HepG2 (cell line): Measurements from ENCODE around the gene SEMA4A. TPM values are rescaled to one million over a fixed set of nuclear protein-coding genes. Genes with fewer than 3 reads are reported as not detected.

Experiments
- ASH2L ChIP-seq: fragments of 300-600, 200-600 bp; sonication (generic); IDR thresholded peaks from 2 replicates; pipeline ENCODE4 v1.7.0; 2017; ENCODE audit warnings: low read depth, mild to moderate bottlenecking, moderate library complexity, mixed read lengths, low read length; ENCODE audit not compliant: insufficient read length
- CAMTA2 ChIP-seq: sonication (generic); formaldehyde crosslinking; IDR thresholded peaks from 2 replicates; pipeline ENCODE4 v1.4.0; 2020; ENCODE audit warnings: mild to moderate bottlenecking, missing genetic modification reagents, borderline replicate concordance
- DNMT1 ChIP-seq: sonication (generic); formaldehyde crosslinking; IDR thresholded peaks from 2 replicates; pipeline ENCODE4 v1.5.1; 2020; ENCODE audit warnings: mild to moderate bottlenecking, missing genetic modification reagents
- FOXK2 ChIP-seq: fragments of 450-650 bp; IDR thresholded peaks from 2 replicates; pipeline ENCODE4 v1.6.1; 2016
- KMT2A ChIP-seq: sonication (generic); formaldehyde crosslinking; IDR thresholded peaks from 2 replicates; pipeline ENCODE4 v1.4.0; 2020; ENCODE audit warnings: missing genetic modification reagents
- POGZ ChIP-seq: sonication (generic); formaldehyde crosslinking; IDR thresholded peaks from 2 replicates; pipeline ENCODE4 v1.4.0; 2020; ENCODE audit warnings: mild to moderate bottlenecking, missing genetic modification reagents
- POLR2G ChIP-seq: fragments of 200-400 bp; formaldehyde crosslinking; IDR thresholded peaks from 2 replicates; pipeline ENCODE4 v1.6.1; 2018; ENCODE audit warnings: mild to moderate bottlenecking, low read depth, low read length, moderate library complexity
- SMAD9 ChIP-seq: sonication (generic); formaldehyde crosslinking; IDR thresholded peaks from 2 replicates; pipeline ENCODE4 v1.5.1; 2020; ENCODE audit warnings: mild to moderate bottlenecking, missing genetic modification reagents
- SNRNP70 ChIP-seq: fragments of 200-400 bp; formaldehyde crosslinking; IDR thresholded peaks from 2 replicates; pipeline ENCODE4 v1.6.1; 2017; ENCODE audit warnings: mild to moderate bottlenecking, low read depth, low read length, moderate library complexity
- ZBTB3 ChIP-seq: sonication (generic); formaldehyde crosslinking; IDR thresholded peaks from 2 replicates; pipeline ENCODE4 v1.4.0; 2020; ENCODE audit warnings: low read depth, mild to moderate bottlenecking, moderate library complexity, missing genetic modification reagents, borderline replicate concordance
- ZNF282 ChIP-seq: fragments of 450-650 bp; IDR thresholded peaks from 2 replicates; pipeline ENCODE4 v1.6.1; 2018; ENCODE audit not compliant: partially characterized antibody
- ZNF30 ChIP-seq: sonication (generic); formaldehyde crosslinking; IDR thresholded peaks from 2 replicates; pipeline ENCODE4 v1.5.0; 2020; ENCODE audit warnings: mild to moderate bottlenecking, missing genetic modification reagents
- ZNF367 ChIP-seq: sonication (generic); formaldehyde crosslinking; IDR thresholded peaks from 2 replicates; pipeline ENCODE4 v1.4.0; 2020; ENCODE audit warnings: missing genetic modification reagents, borderline replicate concordance
- ZNF556 ChIP-seq: sonication (generic); formaldehyde crosslinking; IDR thresholded peaks from 2 replicates; pipeline ENCODE4 v1.4.0; 2020; ENCODE audit warnings: mild to moderate bottlenecking, missing genetic modification reagents, borderline replicate concordance
- ZNF569 ChIP-seq: sonication (generic); formaldehyde crosslinking; IDR thresholded peaks from 2 replicates; pipeline ENCODE4 v1.5.0; 2020; ENCODE audit warnings: mild to moderate bottlenecking, missing genetic modification reagents, moderate library complexity, borderline replicate concordance
- ZNF577 ChIP-seq: sonication (generic); formaldehyde crosslinking; IDR thresholded peaks from 2 replicates; pipeline ENCODE4 v1.4.0; 2020; ENCODE audit warnings: mild to moderate bottlenecking, low read depth, missing genetic modification reagents, borderline replicate concordance
- ZNF589 ChIP-seq: sonication (generic); formaldehyde crosslinking; conservative IDR thresholded peaks from 2 replicates; pipeline ENCODE4 v1.8.0; 2022; ENCODE audit warnings: mild to moderate bottlenecking, moderate library complexity, missing genetic modification reagents
- ZNF629 ChIP-seq: sonication (generic); formaldehyde crosslinking; conservative IDR thresholded peaks from 2 replicates; pipeline ENCODE4 v1.5.0; 2020; ENCODE audit warnings: missing genetic modification reagents
- ZNF746 ChIP-seq: sonication (generic); formaldehyde crosslinking; IDR thresholded peaks from 2 replicates; pipeline ENCODE4 v1.8.0; 2022; ENCODE audit warnings: mild to moderate bottlenecking, missing genetic modification reagents
- ZNF773 ChIP-seq: sonication (generic); formaldehyde crosslinking; IDR thresholded peaks from 2 replicates; pipeline ENCODE4 v1.4.0; 2020; ENCODE audit warnings: missing genetic modification reagents, borderline replicate concordance
- ZNF841 ChIP-seq: sonication (generic); formaldehyde crosslinking; IDR thresholded peaks from 2 replicates; pipeline ENCODE4 v1.8.1; 2023; ENCODE audit warnings: missing genetic modification reagents, borderline replicate concordance
- ZNF878 ChIP-seq: sonication (generic); formaldehyde crosslinking; IDR thresholded peaks from 2 replicates; pipeline ENCODE4 v1.8.1; 2023; ENCODE audit warnings: mild to moderate bottlenecking, missing genetic modification reagents, moderate library complexity
- polyA plus RNA-seq, 8 experiments: library from polyadenylated mRNA; depleted of rRNA in 3 of 8; stranded (reverse) in 7 of 8; unstranded in 1 of 8; fragments of >200 nt; fragmentation: Illumina TruSeq in 4 of 8; extraction: Trizol in 4 of 8; gene quantifications; 2 replicates each; pipeline versions ENCODE4 v1.2.1 to v1.2.3, GENCODE V29; 2011 to 2016; ENCODE audit warnings: low read depth in 4 of 8, missing spikeins in 1 of 8, mixed read lengths in 1 of 8; ENCODE audit not compliant: insufficient read depth in 1 of 8
- total RNA-seq, 5 experiments: library from RNA; depleted of rRNA; stranded (reverse); fragments of >200 nt; fragmentation: Illumina TruSeq; extraction: Trizol; gene quantifications; 2 replicates each; pipeline ENCODE4 v1.2.3, GENCODE V29; 2016; ENCODE audit warnings: low read depth in 1 of 5
- TF ChIP-seq, protein P1 (sequence below): IDR thresholded peaks from 2 replicates; pipeline ENCODE4 v1.6.1; 2012; ENCODE audit warnings: low read depth, low read length, improper control_type of control experiment
- TF ChIP-seq, protein P2 (sequence below): IDR thresholded peaks from 2 replicates; pipeline ENCODE4 v1.6.1; 2016; ENCODE audit warnings: low read depth, borderline replicate concordance
- TF ChIP-seq, protein P3 (sequence below): sonication (generic); formaldehyde crosslinking; IDR thresholded peaks from 2 replicates; pipeline ENCODE4 v1.5.0; 2020; ENCODE audit warnings: missing genetic modification reagents, mild to moderate bottlenecking, borderline replicate concordance

Gene SEMA4A
- total and polyA plus RNA-seq, 2 of the 13 experiments (the other 11 are each of a cell fraction or from before 2014, with no cell fraction given) = 0.09 to 0.20 TPM

DNA sequence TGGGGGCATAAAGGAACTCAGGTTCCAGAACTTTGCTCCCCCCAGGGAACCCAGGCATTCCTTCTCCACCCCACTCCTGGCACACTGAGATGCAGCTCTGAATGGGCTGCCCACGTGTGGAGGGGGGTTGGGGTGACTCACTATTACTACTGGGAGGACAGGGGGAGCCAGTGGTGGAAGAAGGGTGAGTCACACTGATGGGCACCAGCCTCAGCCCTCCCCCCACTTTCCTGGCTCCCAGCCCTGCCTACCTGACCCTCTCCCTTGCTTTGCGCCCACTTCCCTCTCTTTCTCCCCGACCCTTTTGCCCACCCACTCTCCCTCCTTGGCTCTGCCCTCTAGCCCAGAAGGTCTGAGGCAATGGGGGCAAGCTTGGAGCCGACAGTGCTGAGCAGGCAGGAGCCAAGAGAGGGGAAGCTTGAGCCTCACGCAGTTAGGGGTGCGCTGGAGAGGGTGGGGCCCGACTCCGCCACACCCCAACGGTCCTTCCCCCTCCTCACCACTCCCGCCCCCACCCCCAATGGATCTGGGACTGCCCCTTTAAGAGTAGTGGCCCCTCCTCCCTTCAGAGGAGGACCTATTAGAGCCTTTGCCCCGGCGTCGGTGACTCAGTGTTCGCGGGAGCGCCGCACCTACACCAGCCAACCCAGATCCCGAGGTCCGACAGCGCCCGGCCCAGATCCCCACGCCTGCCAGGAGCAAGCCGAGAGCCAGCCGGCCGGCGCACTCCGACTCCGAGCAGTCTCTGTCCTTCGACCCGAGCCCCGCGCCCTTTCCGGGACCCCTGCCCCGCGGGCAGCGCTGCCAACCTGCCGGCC is 39.1 kb upstream of the SEMA4A start, which contains the start of gene LMNA (continued):
- TF ChIP-seq, protein P1, sequence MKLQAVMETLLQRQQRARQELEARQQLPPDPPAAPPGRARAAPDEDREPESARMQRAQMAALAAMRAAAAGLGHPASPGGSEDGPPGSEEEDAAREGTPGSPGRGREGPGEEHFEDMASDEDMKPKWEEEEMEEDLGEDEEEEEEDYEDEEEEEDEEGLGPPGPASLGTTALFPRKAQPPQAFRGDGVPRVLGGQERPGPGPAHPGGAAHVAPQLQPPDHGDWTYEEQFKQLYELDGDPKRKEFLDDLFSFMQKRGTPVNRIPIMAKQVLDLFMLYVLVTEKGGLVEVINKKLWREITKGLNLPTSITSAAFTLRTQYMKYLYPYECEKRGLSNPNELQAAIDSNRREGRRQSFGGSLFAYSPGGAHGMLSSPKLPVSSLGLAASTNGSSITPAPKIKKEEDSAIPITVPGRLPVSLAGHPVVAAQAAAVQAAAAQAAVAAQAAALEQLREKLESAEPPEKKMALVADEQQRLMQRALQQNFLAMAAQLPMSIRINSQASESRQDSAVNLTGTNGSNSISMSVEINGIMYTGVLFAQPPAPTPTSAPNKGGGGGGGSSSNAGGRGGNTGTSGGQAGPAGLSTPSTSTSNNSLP = peak; percentile 27; the same call in 1 of the 2 replicates
- TF ChIP-seq ZNF282 (no peak), ZNF589 (no peak), SMAD9 (CRISPR knock-in tag) (no peak), FOXK2 (no peak), ZNF30 (CRISPR knock-in tag) (no peak), ZNF878 (CRISPR knock-in tag) (no peak), KMT2A (no peak), DNMT1 (CRISPR knock-in tag) (no peak), ZNF577 (CRISPR knock-in tag) (no peak), POLR2G (peak; percentile 95), ZNF746 (CRISPR knock-in tag) (peak; percentile 45; the same call in 1 of the 2 replicates), SNRNP70 (no peak), ZNF556 (CRISPR knock-in tag) (no peak; the same call in 1 of the 2 replicates), ASH2L (peak; percentile 58), ZNF629 (CRISPR knock-in tag) (no peak), ZNF367 (CRISPR knock-in tag) (no peak), POGZ (CRISPR knock-in tag) (peak; percentile 47), ZNF569 (CRISPR knock-in tag) (no peak), ZNF841 (CRISPR knock-in tag) (no peak), ZNF773 (CRISPR knock-in tag) (no peak), CAMTA2 (CRISPR knock-in tag) (peak; percentile 81), ZBTB3 (CRISPR knock-in tag) (no peak)
- TF ChIP-seq, protein P2, sequence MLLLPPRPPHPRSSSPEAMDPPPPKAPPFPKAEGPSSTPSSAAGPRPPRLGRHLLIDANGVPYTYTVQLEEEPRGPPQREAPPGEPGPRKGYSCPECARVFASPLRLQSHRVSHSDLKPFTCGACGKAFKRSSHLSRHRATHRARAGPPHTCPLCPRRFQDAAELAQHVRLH = peak; percentile 18; the same call in 1 of the 2 replicates
- TF ChIP-seq, protein P3, sequence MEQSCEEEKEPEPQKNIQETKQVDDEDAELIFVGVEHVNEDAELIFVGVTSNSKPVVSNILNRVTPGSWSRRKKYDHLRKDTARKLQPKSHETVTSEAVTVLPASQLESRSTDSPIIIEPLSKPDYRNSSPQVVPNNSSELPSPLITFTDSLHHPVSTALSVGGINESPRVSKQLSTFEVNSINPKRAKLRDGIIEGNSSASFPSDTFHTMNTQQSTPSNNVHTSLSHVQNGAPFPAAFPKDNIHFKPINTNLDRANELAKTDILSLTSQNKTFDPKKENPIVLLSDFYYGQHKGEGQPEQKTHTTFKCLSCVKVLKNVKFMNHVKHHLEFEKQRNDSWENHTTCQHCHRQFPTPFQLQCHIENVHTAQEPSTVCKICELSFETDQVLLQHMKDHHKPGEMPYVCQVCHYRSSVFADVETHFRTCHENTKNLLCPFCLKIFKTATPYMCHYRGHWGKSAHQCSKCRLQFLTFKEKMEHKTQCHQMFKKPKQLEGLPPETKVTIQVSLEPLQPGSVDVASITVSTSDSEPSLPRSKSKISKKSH (CRISPR knock-in tag) = peak; percentile 49; the same call in 1 of the 2 replicates
